GM18519 (cell line): ENCODE measurements around the gene TMEM14A.

ENCODE experiments used
- ATAC-seq: cut with Tn5 transposase; IDR thresholded peaks from one replicate; pipeline ENCODE4 v1.9.1; 2021; ENCODE audit warnings: mild to moderate bottlenecking, moderate library complexity; ENCODE audit not compliant: unreplicated experiment, low FRiP score

TMEM14A gene

GRCh38 chr6:52731719-52732118 lies 60.8 kb downstream of the TMEM14A start:
- no peak for ATAC-seq

- no peak for ATAC-seq
Observed at GRCh38 chr6:52733172-52733571, 62.3 kb downstream of the TMEM14A start.

DNA sequence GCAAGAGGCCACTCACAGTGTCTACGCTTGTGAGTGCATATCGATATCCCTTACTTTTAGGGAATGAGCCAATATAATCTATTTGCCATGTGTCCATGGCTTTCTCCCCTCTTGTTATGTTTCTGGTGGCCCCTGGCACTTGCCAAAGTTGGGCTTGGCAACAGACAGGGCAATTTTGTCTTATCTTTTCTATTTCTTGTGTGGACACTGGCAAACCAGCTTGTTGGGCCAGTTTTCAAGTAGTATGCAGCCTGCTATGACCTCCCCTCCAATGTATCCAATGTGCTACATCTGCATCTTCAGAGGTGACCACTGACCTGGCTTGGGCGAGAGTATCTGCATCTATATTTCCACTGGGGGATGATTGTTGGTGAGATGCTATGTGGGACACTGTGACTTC lies 63.2 kb downstream of the TMEM14A start:
- ATAC-seq: no peak

DNA sequence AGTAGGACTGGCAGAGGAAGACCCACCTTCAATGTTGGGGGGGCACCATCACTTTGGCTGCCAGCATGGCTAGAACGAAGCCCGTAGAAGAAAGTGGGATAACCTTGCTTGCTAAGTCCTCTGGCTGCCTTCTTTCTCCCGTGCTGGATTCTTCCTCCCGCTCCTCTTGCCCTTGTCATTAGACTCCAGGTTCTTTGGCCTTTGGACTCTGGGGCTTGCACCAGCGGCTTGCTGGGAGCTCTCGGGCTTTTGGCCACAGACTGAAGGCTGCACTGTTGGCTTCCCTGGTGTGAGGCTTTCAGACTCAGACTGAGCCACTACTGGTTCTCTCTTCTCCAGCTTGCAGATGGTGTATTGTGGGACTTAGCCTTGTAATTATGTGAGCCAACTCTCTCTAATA lies 64.2 kb downstream of the TMEM14A start:
- ATAC-seq: no peak

DNA sequence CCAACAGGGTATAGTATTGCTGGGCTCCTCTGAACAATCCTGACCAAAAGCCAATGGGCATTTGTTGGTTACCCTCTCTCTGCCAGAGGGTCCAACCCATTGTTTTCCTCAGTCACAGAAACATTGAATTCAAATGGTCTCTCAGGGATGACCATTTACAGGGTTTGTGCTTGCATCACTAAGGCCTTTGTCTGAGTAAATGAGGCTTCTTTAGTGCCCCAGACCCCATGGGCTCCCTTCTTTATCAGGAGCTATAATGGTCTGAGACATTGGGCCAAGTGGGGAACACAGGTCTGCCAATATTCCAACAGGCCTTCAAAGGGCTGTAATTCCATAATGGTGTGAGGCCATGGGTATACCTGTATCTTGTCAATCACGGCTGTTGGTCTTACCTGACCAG lies 65.2 kb downstream of the TMEM14A start:
- ATAC-seq: no peak
